Vagina (tissue), 2 donors: Measurements from ENCODE around the gene TOX2.

Experiments used
- POLR2A ChIP-seq, 2 donors: fragments of 450-650 bp; IDR thresholded peaks; one replicate each; pipeline ENCODE4 v1.6.1; 2017; ENCODE audit warnings: antibody characterized with exemption in 2 of 2, mild to moderate bottlenecking in 2 of 2, moderate library complexity in 2 of 2
- POLR2AphosphoS5 ChIP-seq, 2 donors: sonication (generic); formaldehyde crosslinking; IDR thresholded peaks; one replicate each; pipeline ENCODE4 v1.9.0; 2017; ENCODE audit warnings: antibody characterized with exemption in 2 of 2, mild to moderate bottlenecking in 2 of 2, low read depth in 1 of 2; ENCODE audit not compliant: insufficient read depth in 1 of 2
- TF ChIP-seq, protein P1 (sequence below), 3 experiments: fragments of 450-650 bp in 2 of 3; fragments of 200-600 bp in 1 of 3; sonication (generic) in 1 of 3; IDR thresholded peaks; one replicate each; pipeline ENCODE4 v1.5.1; 2017 to 2019; ENCODE audit warnings: antibody characterized with exemption in 3 of 3, mild to moderate bottlenecking in 2 of 3, moderate library complexity in 2 of 3

DNA sequence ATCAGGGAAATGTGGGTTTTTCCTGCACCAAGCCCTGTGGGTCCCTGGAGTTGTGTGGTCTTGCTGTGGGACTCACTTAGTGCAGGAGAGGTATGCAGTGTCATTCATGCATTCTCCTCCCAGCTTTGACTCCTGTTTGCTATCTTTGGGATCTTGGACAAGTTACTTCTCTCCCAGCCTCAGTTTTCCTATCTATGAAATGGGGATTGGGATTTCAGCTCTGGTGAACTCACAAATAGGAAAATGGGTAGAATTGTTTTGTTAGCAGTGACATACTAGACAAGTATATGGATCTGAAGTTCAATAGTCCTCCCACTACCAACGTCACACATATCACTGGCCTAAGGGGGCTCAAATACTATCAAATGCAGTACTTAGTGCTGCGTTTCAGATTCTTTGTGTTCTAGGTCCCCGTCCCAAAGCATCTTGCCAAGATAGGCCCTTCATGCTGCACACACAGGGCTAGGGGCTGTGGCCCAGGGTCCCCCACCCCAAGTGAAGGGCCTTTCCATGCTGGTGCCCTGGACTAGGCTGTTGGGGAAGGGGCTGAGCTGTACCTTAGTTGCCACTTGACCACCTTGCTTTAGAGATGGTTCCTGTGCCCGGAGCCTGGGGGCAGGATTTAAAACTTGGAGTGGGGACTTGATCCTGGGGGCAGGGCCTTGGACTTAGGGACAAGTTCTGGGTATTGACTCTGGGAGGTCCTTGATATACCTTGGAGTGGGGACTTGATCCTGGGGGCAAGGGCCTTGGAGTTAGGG lies 98.0 kb downstream of the TOX2 start:
- TF ChIP-seq, protein P1, sequence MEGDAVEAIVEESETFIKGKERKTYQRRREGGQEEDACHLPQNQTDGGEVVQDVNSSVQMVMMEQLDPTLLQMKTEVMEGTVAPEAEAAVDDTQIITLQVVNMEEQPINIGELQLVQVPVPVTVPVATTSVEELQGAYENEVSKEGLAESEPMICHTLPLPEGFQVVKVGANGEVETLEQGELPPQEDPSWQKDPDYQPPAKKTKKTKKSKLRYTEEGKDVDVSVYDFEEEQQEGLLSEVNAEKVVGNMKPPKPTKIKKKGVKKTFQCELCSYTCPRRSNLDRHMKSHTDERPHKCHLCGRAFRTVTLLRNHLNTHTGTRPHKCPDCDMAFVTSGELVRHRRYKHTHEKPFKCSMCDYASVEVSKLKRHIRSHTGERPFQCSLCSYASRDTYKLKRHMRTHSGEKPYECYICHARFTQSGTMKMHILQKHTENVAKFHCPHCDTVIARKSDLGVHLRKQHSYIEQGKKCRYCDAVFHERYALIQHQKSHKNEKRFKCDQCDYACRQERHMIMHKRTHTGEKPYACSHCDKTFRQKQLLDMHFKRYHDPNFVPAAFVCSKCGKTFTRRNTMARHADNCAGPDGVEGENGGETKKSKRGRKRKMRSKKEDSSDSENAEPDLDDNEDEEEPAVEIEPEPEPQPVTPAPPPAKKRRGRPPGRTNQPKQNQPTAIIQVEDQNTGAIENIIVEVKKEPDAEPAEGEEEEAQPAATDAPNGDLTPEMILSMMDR (IDR thresholded peaks at IDR 0.05): no peak
- no peak for TF ChIP-seq POLR2A (IDR thresholded peaks at IDR 0.05)
- TF ChIP-seq POLR2AphosphoS5 (IDR thresholded peaks at IDR 0.05; ENCODE audit: insufficient read depth in 1 of 2, low read depth in 1 of 2): no peak
